Suprapubic skin (tissue), 4 donors: ENCODE results near the gene KIRREL3. TPM values are rescaled to one million over a fixed set of nuclear protein-coding genes. Genes with fewer than 3 reads are reported as not detected.

Source experiments
- DNase-seq, 2 donors: peaks; one replicate each; pipeline ENCODE4 v3.0.0-alpha.2; 2019; ENCODE audit warnings: low spot score in 2 of 2
- H3K27ac ChIP-seq: fragments of 200-600 bp; sonication (generic); one replicate; pipeline ENCODE4 v1.5.1; 2019
- H3K27me3 ChIP-seq: fragments of 200-600 bp; sonication (generic); one replicate; pipeline ENCODE4 v1.5.1; 2019
- H3K36me3 ChIP-seq: fragments of 200-600 bp; sonication (generic); one replicate; pipeline ENCODE4 v1.5.1; 2019
- H3K4me1 ChIP-seq: fragments of 200-600 bp; sonication (generic); one replicate; pipeline ENCODE4 v1.5.1; 2019
- H3K4me3 ChIP-seq: fragments of 200-600 bp; sonication (generic); one replicate; pipeline ENCODE4 v1.5.1; 2019; ENCODE audit warnings: mild to moderate bottlenecking
- H3K9me3 ChIP-seq: fragments of 200-600 bp; sonication (generic); one replicate; pipeline ENCODE4 v1.5.1; 2019
- CTCF ChIP-seq, 2 donors: fragments of 200-600 bp in 1 of 2; fragments of 450-650 bp in 1 of 2; sonication (generic) in 1 of 2; IDR thresholded peaks; one replicate each; pipeline ENCODE4 v1.5.1; 2016 to 2019; ENCODE audit warnings: antibody characterized with exemption in 2 of 2, mild to moderate bottlenecking in 1 of 2, moderate library complexity in 1 of 2
- EP300 ChIP-seq: sonication (generic); formaldehyde crosslinking; IDR thresholded peaks from one replicate; pipeline ENCODE4 v1.6.1; 2017; ENCODE audit warnings: antibody characterized with exemption
- POLR2A ChIP-seq, 2 donors: fragments of 450-650 bp; IDR thresholded peaks; one replicate each; pipeline ENCODE4 v1.6.1; 2017; ENCODE audit warnings: antibody characterized with exemption in 2 of 2, mild to moderate bottlenecking in 2 of 2, moderate library complexity in 2 of 2
- POLR2AphosphoS5 ChIP-seq, 3 donors: sonication (generic); formaldehyde crosslinking; IDR thresholded peaks; one replicate each; pipeline ENCODE4 v1.6.1; 2017; ENCODE audit warnings: antibody characterized with exemption in 3 of 3
- WGBS: methylation state at CpG from one replicate; pipeline ENCODE4 v1.1.5; 2018; 5-methylcytosine and 5-hydroxymethylcytosine counted together
- total RNA-seq, 4 donors: library from RNA; depleted of rRNA; stranded (reverse); fragments of >200 nt; gene quantifications; one replicate each; pipeline ENCODE4 v1.1.0, GENCODE V29; 2016

KIRREL3 gene
- total RNA-seq, 4 donors from 2014 or later: 0.17 TPM; not detected in 3

- Histone ChIP-seq H3K9me3 (no peaks in the 10 kb centered on the region), H3K4me3 (no peak overlapping the region), H3K4me1 (no peaks in the 10 kb centered on the region), H3K36me3 (no peaks in the 10 kb centered on the region), H3K27ac (no peak overlapping the region), H3K27me3 (no peaks in the 10 kb centered on the region)
- TF ChIP-seq POLR2A (IDR thresholded peaks at IDR 0.05): no peak
- no peak for TF ChIP-seq EP300
- TF ChIP-seq CTCF (IDR thresholded peaks at IDR 0.05): no peak
- no peak for TF ChIP-seq POLR2AphosphoS5 (IDR thresholded peaks at IDR 0.05)
- no peak for DNase-seq
- WGBS: 65% methylated on average over 6 of the region's 6 CpGs
Measured at GRCh38 chr11:126697936-126698335, 302.6 kb downstream of the KIRREL3 start.

- Histone ChIP-seq H3K4me1 (no peaks in the 10 kb centered on the region), H3K27me3 (no peaks in the 10 kb centered on the region), H3K36me3 (no peaks in the 10 kb centered on the region), H3K27ac (no peak overlapping the region), H3K9me3 (no peaks in the 10 kb centered on the region), H3K4me3 (no peak overlapping the region)
- DNase-seq: no peak
- TF ChIP-seq EP300 (no peak), POLR2A (IDR thresholded peaks at IDR 0.05) (no peak), POLR2AphosphoS5 (IDR thresholded peaks at IDR 0.05) (no peak), CTCF (IDR thresholded peaks at IDR 0.05) (no peak)
- WGBS: 86% methylated on average over 8 of the region's 8 CpGs
Measured at GRCh38 chr11:126696982-126697381, 303.6 kb downstream of the KIRREL3 start.

GRCh38 chr11:126695293-126695692 lies 305.3 kb downstream of the KIRREL3 start:
- WGBS: 50% methylated on average over 4 of the region's 4 CpGs
- Histone ChIP-seq H3K27ac (no peak overlapping the region), H3K4me3 (no peak overlapping the region), H3K9me3 (no peaks in the 10 kb centered on the region), H3K4me1 (no peaks in the 10 kb centered on the region), H3K36me3 (no peaks in the 10 kb centered on the region), H3K27me3 (no peaks in the 10 kb centered on the region)
- no peak for DNase-seq
- no peak for TF ChIP-seq EP300
- TF ChIP-seq POLR2A (IDR thresholded peaks at IDR 0.05): no peak
- TF ChIP-seq CTCF (IDR thresholded peaks at IDR 0.05): no peak
- TF ChIP-seq POLR2AphosphoS5 (IDR thresholded peaks at IDR 0.05): no peak

GRCh38 chr11:126694065-126694625 lies 306.4 kb downstream of the KIRREL3 start:
- Histone ChIP-seq H3K9me3 (no peaks in the 10 kb centered on the region), H3K4me1 (no peaks in the 10 kb centered on the region), H3K27ac (no peak overlapping the region), H3K36me3 (no peaks in the 10 kb centered on the region), H3K27me3 (no peaks in the 10 kb centered on the region), H3K4me3 (no peak overlapping the region)
- 79% methylated on average over 11 of the region's 11 CpGs for WGBS
- DNase-seq: no peak
- no peak for TF ChIP-seq POLR2AphosphoS5 (IDR thresholded peaks at IDR 0.05)
- TF ChIP-seq EP300: no peak
- no peak for TF ChIP-seq CTCF (IDR thresholded peaks at IDR 0.05)
- no peak for TF ChIP-seq POLR2A (IDR thresholded peaks at IDR 0.05)

- TF ChIP-seq CTCF (IDR thresholded peaks at IDR 0.05): no peak
- TF ChIP-seq EP300: no peak
- Histone ChIP-seq H3K27me3 (no peaks in the 10 kb centered on the region), H3K4me3 (no peak overlapping the region), H3K27ac (no peak overlapping the region), H3K36me3 (no peaks in the 10 kb centered on the region), H3K4me1 (no peaks in the 10 kb centered on the region), H3K9me3 (no peaks in the 10 kb centered on the region)
- whole genome bisulfite sequencing: 93% methylated on average over 2 of the region's 2 CpGs
- no peak for DNase-seq
Measured at GRCh38 chr11:126687477-126687876, 313.1 kb downstream of the KIRREL3 start.
